ENCODE measurements around the gene OLFML1.
A peak's percentile ranks its signal among the peaks of the same experiment; 100 is the strongest.

DNA sequence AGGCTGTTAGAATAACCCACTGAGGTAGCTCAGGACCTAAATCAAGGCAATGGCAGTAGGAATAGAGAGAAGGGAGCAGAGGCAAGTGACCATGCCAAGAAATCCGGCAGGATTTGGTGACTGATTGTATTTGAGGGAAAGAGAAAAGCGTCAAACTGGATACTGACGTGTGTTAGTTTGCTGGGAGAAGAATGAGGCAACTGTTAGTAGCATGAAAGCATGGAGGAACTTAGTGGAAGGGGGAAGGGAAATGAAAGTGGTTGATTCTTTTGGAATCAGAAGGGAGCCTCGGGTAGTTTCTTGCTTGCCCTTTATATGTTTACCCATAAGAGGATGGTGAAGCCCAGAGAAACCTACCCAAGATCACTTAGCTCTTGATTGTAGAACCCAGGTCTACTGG, 36.8 kb downstream of the OLFML1 start:
- TF ChIP-seq POLR2A (IDR thresholded peaks at IDR 0.05) (peak in 1 of 2 donors; percentile 28), CTCF (IDR thresholded peaks at IDR 0.05) (no peak), EP300 (IDR thresholded peaks at IDR 0.05) (peak in 1 of 2 donors; percentile 52)

Data from tibial nerve (tissue), 4 donors.